IPS-NIHi7 (cell line): ENCODE measurements around the gene TSKS.
A peak's percentile ranks its signal among the peaks of the same experiment; 100 is the strongest.

Source experiments
- DNase-seq: peaks from one replicate; pipeline ENCODE4 v3.0.0; 2012; ENCODE audit warnings: mixed read lengths; ENCODE audit errors: extremely low spot score

Gene TSKS

DNA sequence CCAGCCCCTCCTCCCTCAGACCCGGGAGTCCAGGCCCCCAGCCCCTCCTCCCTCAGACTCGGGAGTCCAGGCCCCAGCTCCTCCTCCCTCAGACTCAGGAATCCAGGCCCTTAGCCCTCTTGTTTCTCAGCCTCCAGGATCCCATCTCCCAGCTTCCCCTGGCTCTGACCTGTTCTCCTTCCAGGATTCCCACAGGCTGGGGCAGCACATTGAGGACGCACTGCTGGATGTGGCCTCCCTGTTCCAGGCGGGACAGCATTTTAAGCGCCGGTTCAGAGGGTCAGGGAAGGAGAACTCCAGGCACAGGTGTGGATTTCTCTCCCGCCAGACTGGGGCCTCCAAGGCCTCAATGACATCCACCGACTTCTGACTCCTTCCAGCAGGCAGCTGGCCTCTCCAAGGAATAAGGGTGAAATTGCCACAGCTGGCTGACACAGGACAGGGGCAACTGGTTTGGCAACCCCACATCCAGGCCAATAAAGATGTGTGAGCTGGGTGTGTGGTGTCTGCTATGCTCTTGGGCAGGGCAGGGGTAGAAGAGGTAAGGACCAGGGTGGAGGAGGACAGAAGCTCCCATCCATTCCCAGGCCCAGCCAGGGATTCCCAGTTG is 49.8 kb downstream of the TSKS start:
- no peak for DNase-seq

DNA sequence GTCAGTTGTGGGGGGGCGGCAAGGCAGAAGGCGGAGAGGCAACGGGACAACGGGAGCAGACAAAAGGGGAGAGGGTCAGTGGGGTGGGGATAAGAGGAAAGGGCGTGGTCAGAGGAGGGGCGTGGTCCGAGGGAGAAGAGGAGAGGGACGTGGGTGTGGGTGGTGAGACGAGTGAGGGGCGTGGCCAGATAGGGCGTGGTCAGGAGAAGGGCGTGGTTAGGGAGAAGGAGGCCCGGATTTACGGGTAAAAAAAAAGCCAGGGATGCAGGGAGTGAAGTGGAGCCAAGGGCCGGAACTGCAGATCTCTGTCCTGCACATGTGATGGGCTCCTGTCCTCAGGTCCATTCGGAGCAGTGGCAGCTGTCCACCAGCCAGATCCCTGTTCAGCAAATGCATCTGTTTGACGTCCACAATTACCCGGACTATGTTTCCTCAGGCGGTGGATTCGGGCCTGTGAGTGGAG is 50.7 kb downstream of the TSKS start:
- peak; percentile 91 for DNase-seq

DNA sequence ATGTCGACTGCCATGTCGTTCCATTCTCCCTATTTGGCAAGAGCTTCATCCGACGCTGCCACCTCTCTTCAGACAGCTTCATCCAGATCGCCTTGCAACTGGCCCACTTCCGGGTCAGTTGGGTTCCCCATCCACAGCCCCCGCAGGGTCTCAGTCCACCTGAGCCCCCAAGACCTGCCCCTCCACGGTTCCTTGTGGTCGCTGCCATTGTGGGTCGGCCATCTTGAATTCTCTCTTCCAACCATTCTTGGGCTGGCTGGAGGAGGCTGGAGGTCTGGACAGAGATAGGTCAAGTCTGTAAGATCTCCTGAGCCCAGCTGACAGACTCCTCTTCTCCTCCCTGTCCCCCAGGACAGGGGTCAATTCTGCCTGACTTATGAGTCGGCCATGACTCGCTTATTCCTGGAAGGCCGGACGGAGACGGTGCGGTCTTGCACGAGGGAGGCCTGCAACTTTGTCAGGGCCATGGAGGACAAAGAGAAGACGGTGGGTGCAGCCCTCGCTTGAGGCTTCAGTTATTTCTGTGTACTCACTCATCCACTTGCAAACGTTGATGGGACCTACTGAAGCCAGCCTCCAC is 52.6 kb downstream of the TSKS start:
- DNase-seq = no peak

DNA sequence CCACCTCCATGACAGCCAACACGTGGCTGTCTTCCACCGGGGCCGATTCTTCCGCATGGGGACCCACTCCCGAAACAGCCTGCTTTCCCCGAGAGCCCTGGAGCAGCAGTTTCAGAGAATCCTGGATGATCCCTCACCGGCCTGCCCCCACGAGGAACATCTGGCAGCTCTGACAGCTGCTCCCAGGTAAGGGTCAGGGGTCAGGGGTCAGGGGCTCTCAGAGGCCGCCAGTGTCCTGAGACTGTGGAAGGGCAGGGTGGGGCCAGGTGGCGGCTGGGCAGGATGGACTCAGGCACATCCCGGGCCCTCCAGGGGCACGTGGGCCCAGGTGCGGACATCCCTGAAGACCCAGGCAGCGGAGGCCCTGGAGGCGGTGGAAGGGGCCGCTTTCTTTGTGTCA is 57.2 kb downstream of the TSKS start:
- no peak for DNase-seq

DNA sequence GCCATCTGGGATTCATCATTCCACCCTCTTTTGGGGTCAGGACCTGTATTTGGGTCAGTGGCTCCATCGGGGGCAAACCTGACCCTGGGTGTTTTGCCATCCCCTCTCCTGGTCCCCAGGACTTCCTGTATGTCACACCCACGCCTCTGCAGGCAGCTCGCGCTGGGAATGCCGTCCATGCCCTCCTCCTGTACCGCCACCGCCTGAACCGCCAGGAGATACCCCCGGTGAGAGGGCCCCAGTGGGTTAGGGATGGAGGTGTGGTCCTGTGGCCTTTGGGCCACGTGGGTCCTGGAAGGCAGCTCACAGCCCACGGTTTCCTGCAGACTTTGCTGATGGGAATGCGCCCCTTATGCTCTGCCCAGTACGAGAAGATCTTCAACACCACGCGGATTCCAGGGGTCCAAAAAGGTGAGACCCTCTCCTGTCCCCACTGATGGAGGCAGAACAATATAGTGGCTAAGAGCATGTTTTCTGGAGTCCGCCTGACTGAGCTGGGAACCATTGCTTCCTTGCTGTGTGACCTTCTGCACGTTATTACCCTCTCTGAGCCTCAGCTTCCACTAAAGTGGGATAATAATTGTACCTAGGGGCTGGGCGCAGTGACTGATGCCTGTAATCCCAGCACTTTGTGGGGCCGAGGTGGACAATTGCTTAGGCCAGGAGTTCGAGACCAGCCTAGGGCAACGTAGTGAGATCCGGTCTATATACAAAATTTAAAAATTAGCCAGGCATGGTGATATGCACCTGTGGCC is 58.0 kb downstream of the TSKS start:
- DNase-seq = no peak

DNA sequence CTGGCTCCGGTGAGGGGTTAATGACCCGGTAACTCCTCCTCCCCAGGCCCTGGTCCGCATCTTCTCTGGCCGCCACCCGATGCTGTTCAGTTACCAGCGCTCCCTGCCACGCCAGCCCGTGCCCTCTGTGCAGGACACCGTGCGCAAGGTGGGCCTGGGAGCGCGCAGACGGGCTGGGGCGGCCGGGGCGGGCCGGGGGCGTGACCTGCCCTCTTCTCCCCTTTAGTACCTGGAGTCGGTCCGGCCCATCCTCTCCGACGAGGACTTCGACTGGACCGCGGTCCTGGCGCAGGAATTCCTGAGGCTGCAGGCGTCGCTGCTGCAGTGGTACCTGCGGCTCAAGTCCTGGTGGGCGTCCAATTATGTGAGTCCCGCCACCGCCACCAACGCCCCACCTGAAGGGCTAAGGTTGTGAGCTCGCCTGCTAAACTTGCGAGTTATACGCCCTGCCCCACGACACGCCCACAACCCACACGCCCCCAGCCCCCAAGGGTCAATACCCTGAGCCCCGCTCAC is 61.8 kb downstream of the TSKS start:
- DNase-seq = no peak

DNA sequence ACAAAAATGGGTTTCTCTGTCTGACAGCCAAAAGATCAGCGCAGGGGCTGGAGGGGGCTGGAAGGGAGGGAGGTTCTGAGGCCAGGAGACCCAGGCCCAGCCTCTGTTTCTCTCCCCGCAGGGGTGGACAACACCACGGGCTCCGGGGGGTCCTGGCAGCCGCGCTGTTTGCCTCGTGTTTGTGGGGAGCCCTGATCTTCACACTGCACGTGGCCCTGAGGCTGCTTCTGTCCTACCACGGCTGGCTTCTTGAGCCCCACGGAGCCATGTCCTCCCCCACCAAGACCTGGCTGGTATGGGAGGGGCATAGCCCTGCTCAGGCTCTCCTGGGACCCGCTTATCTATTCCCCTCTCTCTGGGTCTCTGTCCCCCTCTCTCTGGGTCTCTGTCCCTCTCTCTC is 62.5 kb downstream of the TSKS start:
- DNase-seq = no peak

DNA sequence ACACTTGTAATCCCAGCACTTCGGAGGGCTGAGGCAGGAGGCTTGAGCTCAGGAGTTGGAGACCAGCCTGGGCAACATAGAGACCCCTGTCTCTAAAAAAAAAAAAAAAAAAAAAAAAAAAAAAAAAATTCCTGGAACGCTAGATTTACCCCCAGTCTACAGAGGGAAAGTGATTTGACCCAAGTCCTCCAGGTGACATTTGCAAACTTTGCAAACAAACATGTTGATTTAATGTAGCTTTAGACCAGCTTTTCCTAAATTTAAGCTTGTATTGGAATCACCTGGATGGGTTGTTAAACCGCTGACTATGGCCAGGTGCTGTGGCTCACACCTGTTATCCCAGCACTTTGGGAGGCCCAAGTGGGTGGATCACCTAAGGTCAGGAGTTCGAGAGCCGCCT is 63.7 kb downstream of the TSKS start:
- DNase-seq = no peak

DNA sequence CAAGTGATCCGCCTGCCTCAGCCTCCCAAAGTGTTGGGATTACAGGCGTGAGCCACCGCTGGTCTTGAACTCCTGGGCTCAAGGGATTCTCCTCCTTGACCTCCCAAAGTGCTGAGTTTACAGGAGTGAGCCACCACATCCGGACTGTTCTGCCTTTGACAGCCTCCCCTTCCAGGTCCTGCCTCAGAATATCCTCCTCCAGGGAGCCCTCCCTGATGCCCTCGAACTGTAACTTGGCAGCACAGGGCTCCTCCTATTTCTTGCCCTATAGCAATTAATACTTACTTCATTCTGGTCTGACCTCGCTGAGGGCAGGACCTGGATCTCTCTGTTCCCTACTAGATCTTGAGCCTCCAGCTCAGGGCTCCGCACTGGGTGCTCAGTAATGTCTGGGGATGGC is 66.2 kb downstream of the TSKS start:
- DNase-seq = no peak

DNA sequence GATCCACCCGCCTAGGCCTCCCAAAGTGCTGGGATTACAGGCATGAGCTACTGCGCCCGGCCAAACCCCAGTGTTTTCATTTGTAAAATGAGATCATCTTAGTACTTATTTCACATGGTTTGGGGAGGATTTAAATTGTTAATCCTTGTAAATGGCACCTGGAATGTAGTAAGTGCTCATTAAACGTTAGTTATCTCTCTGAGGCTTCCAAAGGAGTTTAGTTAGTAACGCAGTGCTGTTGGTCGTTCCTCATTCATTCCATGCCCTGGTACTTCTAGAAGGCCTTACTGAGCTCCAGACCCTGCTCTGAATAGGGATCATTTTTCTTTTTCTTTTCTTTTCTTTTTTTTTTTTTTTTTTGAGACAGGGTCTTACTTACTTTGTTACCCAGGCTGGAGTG is 67.0 kb downstream of the TSKS start:
- DNase-seq = no peak

DNA sequence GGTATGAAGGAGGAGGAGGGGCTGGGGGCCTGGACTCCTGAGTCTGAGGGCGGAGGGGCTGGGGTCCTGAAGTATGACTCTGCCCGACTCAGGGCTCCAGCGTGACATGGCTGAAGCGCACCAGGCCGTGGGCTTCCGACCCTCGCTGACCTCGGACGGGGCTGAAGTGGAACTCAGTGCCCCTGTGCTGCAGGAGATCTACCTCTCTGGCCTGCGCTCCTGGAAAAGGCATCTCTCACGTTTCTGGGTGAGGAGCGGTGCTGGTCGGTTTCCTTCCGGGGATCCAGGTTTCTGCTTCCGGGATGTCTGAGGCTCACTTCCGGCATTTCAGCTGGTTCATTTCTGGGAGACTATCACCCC is 71.0 kb downstream of the TSKS start:
- no peak for DNase-seq

DNA sequence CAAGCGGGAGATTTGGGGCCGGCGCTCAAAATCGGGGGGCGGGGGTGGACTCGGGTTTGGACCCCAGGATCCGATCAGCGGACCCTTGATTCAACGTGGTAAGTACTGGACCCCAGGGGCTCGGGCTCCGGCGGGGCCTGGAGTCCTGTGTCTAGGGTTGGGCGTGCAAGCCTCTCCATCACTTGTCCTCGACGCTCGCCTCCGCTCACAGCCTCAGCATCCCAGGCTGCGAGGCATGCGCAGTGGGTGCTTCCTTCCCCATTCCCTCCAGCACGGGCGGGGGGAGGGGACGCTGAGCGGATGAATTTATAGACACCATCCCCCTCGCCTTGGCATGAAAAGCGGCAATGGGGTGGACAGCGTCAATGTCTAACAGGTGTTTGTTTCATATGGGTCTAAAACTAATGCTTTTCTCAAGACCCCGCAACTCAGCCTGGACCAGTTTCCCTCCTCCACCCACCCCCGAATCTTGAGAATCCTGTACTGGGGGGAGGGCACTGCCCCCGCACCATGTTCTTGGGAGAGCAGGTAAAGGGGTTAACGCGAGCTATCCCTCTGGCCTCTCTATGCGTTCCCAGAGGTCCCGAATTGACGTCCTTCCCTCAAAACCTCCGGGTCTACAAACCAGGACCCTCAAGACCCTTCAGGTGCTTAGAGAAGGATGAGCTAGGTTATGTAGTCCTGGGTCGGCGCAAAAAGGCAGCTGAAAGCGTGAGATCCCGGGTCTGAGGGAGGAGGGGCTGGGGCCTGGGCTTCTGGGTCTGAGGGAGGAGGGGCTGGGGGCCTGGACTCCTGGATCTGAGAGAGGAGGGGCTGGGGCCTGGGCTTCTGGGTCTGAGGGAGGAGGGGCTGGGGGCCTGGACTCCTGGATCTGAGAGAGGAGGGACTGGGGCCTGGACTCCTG is 71.6 kb downstream of the TSKS start:
- DNase-seq = peak; percentile 83

DNA sequence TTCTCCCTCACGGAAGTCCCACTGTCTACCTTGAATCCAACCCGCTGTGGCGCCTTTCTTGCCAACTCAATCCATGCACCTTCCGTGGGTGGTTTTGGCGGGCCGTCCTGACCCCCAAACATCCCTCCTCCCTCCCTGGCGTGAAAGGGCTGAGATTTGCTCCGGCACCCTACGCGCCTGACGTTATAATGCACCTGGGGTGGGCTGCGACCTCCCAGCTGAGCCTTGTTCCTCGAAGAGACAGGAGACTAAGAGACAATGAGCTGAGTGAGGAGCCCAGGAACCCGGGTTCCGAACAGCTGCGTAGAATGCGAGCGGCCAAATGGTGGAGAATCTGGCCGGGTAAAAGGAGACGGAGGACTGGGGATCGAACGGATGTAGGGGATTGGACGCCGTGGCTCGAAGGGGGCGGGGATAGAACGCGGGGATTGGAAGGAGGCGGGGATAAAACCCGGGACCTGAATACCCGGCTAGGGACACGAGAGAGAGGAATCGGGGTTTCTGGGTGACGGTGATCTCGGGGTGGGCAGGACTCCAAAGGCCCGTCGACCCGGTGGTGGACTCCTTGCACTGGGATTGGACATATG is 72.4 kb downstream of the TSKS start, which contains the start of gene CPT1C:
CPT1C (plus strand) TSS at position 461 of the 587 bp plus-strand sequence. CDS start 1,137 bp downstream, outside the sequence.
- peak; percentile 92 for DNase-seq

DNA sequence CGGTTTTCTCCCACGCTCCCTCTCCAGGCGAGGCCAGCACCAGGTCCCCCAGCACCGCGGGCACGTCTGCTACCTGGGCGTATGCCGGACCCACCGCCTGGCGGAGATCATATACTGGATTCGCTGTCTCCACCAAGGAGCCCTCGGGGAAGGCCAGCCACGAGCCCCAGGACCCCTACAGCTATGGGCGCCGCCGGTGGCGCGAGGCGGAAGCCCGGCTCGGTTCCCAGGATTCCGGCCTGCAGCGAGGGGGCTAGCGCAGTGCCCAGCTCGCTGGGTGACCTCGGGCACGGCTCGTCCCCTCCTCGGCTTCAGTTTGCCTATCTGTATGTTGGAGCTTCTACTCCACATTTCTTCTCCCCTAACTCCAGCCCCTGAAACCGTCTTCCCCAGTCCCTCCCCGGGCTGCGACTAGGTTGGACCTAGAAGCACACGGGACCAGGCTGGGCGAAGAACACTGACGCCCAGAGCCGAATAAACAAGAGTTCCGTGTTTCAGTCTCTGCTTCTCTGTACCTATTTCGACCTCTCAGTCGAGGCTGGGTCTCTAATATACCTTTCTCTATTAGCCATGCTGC is 72.9 kb downstream of the TSKS start:
- DNase-seq = no peak
